Tibial nerve (tissue), 4 donors: ENCODE results near the gene ANKRD28. TPM values are rescaled to one million over a fixed set of nuclear protein-coding genes. Genes with fewer than 3 reads are reported as not detected.
A peak's percentile ranks its signal among the peaks of the same experiment; 100 is the strongest.

Experiments
- DNase-seq, 2 donors: peaks; one replicate each; pipeline ENCODE4 v3.0.0-alpha.2; 2019; ENCODE audit warnings: low spot score in 2 of 2
- H3K27ac ChIP-seq, 4 donors: fragments of 200-600 bp; sonication (generic) in 3 of 4; one replicate each; pipeline ENCODE4 v1.5.1; 2017 to 2019; ENCODE audit warnings: mild to moderate bottlenecking in 1 of 4
- H3K27me3 ChIP-seq, 2 donors: fragments of 200-600 bp; sonication (generic) in 1 of 2; one replicate each; pipeline versions ENCODE4 v1.5.1 to v1.6.0; 2017 to 2019
- H3K36me3 ChIP-seq, 3 donors: fragments of 200-600 bp; sonication (generic); one replicate each; pipeline ENCODE4 v1.5.1; 2018 to 2019
- H3K4me1 ChIP-seq, 4 donors: fragments of 200-600 bp; sonication (generic) in 3 of 4; one replicate each; pipeline ENCODE4 v1.5.1; 2017 to 2019
- H3K4me3 ChIP-seq, 4 donors: fragments of 200-600 bp; sonication (generic) in 3 of 4; one replicate each; pipeline ENCODE4 v1.5.1; 2017 to 2019; ENCODE audit warnings: mild to moderate bottlenecking in 1 of 4, moderate library complexity in 1 of 4
- H3K9me3 ChIP-seq, 4 donors: fragments of 200-600 bp; sonication (generic) in 3 of 4; one replicate each; pipeline ENCODE4 v1.5.1; 2017 to 2019
- EP300 ChIP-seq, 2 donors: sonication (generic); formaldehyde crosslinking; IDR thresholded peaks; one replicate each; pipeline ENCODE4 v1.6.1; 2017; ENCODE audit warnings: antibody characterized with exemption in 2 of 2, mild to moderate bottlenecking in 1 of 2
- POLR2A ChIP-seq, 2 donors: fragments of 450-650 bp; IDR thresholded peaks; one replicate each; pipeline ENCODE4 v1.6.1; 2017; ENCODE audit warnings: antibody characterized with exemption in 2 of 2, mild to moderate bottlenecking in 2 of 2, moderate library complexity in 2 of 2
- WGBS, 2 donors: methylation state at CpG; one replicate each; pipeline ENCODE4 v1.1.5; 2018; 5-methylcytosine and 5-hydroxymethylcytosine counted together
- total RNA-seq, 4 donors: library from RNA; depleted of rRNA; stranded (reverse); fragments of >200 nt; gene quantifications; one replicate each; pipeline ENCODE4 v1.1.0, GENCODE V29; 2016
- TF ChIP-seq, protein P1 (sequence below), 5 experiments: fragments of 200-600 bp in 3 of 5; fragments of 450-650 bp in 2 of 5; sonication (generic) in 3 of 5; IDR thresholded peaks; one replicate each; pipeline ENCODE4 v1.5.1; 2016 to 2019; ENCODE audit warnings: antibody characterized with exemption in 5 of 5, mild to moderate bottlenecking in 3 of 5, moderate library complexity in 2 of 5

The ANKRD28 gene
- total RNA-seq, 4 donors from 2014 or later = 78.3 to 93.6 (median 81.0) TPM

DNA sequence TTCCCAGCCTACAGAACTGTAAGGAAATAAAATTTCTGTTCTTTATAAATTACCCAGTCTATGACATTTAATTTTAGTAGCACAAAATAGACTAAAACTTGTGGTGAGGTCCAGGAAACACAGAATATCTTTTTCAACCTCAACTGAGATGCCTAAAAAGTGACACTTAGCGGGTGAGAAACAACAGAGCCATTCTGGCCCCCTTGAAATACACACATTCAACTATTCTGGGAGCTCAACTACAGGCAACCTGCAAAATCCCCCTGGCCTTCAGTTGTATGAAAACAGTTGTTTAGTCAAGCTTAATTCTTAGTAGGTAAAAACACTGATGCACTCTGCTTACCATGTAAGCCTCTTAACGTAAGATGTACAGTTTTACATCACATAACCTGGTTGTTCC lies 66.8 kb downstream of the ANKRD28 start:
- 93 to 95% methylated on average over 2 of the region's 2 CpGs for WGBS, 2 donors
- Histone ChIP-seq H3K36me3 (peaks cover 0 to 61% (median 0%) of the 10 kb centered on the region in 3 donors), H3K9me3 (no peaks in the 10 kb centered on the region), H3K4me3 (no peak overlapping the region), H3K4me1 (peaks cover 0 to 9% (median 0%) of the 10 kb centered on the region in 4 donors), H3K27ac (no peak overlapping the region), H3K27me3 (no peaks in the 10 kb centered on the region)
- no peak for DNase-seq
- no peak for TF ChIP-seq POLR2A (IDR thresholded peaks at IDR 0.05)

DNA sequence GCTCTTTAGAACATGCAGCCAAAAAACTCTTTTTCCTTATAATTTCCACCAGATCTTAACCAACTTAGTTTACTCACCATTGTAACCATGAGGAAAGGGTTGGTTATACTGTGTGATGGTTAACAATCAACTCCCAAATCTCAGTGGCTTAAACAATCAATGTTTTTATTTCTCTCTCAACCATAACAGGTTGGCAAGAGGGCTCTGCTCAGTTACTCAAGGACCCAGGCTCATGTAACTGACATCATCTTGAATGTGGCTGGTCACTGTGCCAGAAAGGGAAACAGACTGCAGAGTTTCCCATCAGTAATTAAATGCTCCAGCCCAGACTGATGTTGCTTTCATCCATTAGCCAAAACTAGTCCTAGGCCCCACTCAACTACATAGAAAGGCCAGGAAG lies 69.0 kb downstream of the ANKRD28 start:
- peak in 1 of 2 donors; percentile 7 for DNase-seq
- peaks cover 0 to 50% (median 0%) of the 10 kb centered on the region in 3 donors for H3K36me3 ChIP-seq
- H3K9me3 ChIP-seq = no peaks in the 10 kb centered on the region
- H3K27me3 ChIP-seq = no peaks in the 10 kb centered on the region
- H3K27ac ChIP-seq = peak overlapping the region in 2 of 4 donors; percentile 5 to 53
- peaks cover 0 to 14% (median 0%) of the 10 kb centered on the region in 4 donors for H3K4me1 ChIP-seq
- TF ChIP-seq EP300 (IDR thresholded peaks at IDR 0.05) (no peak), POLR2A (IDR thresholded peaks at IDR 0.05) (no peak)
- TF ChIP-seq, protein P1, sequence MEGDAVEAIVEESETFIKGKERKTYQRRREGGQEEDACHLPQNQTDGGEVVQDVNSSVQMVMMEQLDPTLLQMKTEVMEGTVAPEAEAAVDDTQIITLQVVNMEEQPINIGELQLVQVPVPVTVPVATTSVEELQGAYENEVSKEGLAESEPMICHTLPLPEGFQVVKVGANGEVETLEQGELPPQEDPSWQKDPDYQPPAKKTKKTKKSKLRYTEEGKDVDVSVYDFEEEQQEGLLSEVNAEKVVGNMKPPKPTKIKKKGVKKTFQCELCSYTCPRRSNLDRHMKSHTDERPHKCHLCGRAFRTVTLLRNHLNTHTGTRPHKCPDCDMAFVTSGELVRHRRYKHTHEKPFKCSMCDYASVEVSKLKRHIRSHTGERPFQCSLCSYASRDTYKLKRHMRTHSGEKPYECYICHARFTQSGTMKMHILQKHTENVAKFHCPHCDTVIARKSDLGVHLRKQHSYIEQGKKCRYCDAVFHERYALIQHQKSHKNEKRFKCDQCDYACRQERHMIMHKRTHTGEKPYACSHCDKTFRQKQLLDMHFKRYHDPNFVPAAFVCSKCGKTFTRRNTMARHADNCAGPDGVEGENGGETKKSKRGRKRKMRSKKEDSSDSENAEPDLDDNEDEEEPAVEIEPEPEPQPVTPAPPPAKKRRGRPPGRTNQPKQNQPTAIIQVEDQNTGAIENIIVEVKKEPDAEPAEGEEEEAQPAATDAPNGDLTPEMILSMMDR (IDR thresholded peaks at IDR 0.05) = no peak
- H3K4me3 ChIP-seq = no peak overlapping the region

DNA sequence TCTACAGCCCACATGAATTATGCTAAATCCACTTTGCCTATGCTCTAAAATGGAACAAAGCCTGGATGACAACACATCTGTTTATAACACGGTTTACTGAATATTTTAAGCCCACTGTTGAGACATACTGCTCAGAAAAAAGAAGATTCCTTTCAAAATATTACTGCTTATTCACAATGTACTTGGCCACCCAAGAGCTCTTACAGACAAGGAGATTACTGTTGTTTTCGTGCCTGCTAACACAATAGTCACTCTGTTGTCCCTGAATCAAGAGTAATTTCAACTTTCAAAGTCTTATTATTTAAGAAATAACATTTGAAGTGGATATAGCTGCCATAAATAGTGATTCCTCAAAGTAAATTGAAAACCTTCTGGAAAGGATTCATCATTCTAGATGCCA lies 70.9 kb downstream of the ANKRD28 start:
- no peak overlapping the region for H3K4me3 ChIP-seq
- peak overlapping the region in 2 of 4 donors; percentile 65 to 75 for H3K27ac ChIP-seq
- H3K4me1 ChIP-seq = peaks cover 0 to 23% (median 0%) of the 10 kb centered on the region in 4 donors
- no peak for DNase-seq
- H3K36me3 ChIP-seq = peaks cover 0 to 54% (median 0%) of the 10 kb centered on the region in 3 donors
- WGBS, 2 donors = 44% methylated on average over 2 of the region's 2 CpGs
- no peaks in the 10 kb centered on the region for H3K9me3 ChIP-seq
- TF ChIP-seq EP300 (IDR thresholded peaks at IDR 0.05) = peak in 1 of 2 donors; percentile 28
- TF ChIP-seq, protein P1 (IDR thresholded peaks at IDR 0.05) = no peak
- TF ChIP-seq POLR2A (IDR thresholded peaks at IDR 0.05) = no peak
- H3K27me3 ChIP-seq = no peaks in the 10 kb centered on the region

DNA sequence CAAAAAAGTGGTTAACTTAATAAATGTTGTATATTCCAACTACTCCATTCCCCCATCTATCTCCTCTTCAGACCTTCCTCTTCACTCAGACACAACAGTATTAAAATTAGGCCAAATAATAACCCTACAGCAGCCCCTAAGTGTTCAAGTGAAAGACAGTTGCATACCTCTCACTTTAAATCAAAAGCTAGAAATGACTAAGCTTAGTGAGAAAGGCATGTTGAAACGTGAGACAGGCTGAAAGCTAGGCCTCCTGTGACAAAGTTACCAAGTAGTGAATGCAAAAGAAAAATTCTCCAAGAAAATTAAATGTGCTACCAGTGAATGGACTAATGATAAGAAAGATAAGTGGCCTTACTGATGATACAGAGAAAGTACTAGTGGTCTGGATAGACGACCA lies 71.7 kb downstream of the ANKRD28 start:
- Histone ChIP-seq H3K4me1 (peaks cover 0 to 23% (median 0%) of the 10 kb centered on the region in 4 donors), H3K27me3 (no peaks in the 10 kb centered on the region), H3K27ac (peak overlapping the region in 3 of 4 donors; percentile 9 to 75 (median 33)), H3K36me3 (peaks cover 0 to 53% (median 0%) of the 10 kb centered on the region in 3 donors), H3K4me3 (no peak overlapping the region), H3K9me3 (no peaks in the 10 kb centered on the region)
- DNase-seq = no peak
- no peak for TF ChIP-seq EP300 (IDR thresholded peaks at IDR 0.05)
- no peak for TF ChIP-seq POLR2A (IDR thresholded peaks at IDR 0.05)
- WGBS, 2 donors = 73 to 80% methylated on average over 2 of the region's 2 CpGs

DNA sequence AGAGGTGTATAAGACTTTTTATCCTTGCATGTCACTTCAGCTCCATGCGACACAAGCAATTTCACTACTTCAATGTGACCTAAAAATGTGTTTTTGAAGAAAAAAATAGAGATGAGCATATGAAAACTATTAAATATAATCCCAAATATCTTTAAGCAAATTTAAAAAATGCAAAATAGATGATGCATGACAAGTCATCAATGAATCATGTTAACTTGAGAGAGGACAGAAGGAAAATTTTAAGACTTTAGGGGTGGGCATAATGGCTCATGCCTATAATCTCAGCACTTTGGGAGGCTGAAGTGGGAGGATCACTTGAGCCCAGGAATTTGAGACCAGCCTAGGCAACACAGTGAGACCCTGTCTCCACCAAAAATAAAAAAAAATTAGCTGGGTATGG lies 73.3 kb downstream of the ANKRD28 start:
- TF ChIP-seq EP300 (IDR thresholded peaks at IDR 0.05) = no peak
- TF ChIP-seq, protein P1 (IDR thresholded peaks at IDR 0.05) = no peak
- TF ChIP-seq POLR2A (IDR thresholded peaks at IDR 0.05) = no peak
- Histone ChIP-seq H3K27me3 (no peaks in the 10 kb centered on the region), H3K27ac (no peak overlapping the region), H3K4me1 (peaks cover 0 to 23% (median 0%) of the 10 kb centered on the region in 4 donors), H3K4me3 (no peak overlapping the region), H3K36me3 (peaks cover 0 to 60% (median 0%) of the 10 kb centered on the region in 3 donors), H3K9me3 (no peaks in the 10 kb centered on the region)
- no peak for DNase-seq
- 96 to 97% methylated on average over 1 of the region's 1 CpG for WGBS, 2 donors

DNA sequence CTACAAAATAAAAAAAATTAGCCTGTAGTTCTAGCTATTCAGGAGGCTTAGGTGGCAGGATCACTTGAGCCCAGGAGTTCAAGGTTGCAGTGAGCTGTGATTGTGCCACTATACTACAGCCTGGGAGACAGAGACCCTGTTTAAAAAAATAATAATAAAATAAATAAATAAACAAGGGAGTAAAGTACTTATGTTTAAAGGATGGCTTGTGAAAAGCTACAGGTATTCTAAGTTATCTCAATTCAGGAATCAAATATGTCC lies 74.2 kb downstream of the ANKRD28 start:
- no peak for DNase-seq
- Histone ChIP-seq H3K4me3 (no peak overlapping the region), H3K9me3 (no peaks in the 10 kb centered on the region), H3K27me3 (no peaks in the 10 kb centered on the region), H3K27ac (peak overlapping the region in 1 of 4 donors; percentile 38), H3K36me3 (peaks cover 0 to 64% (median 0%) of the 10 kb centered on the region in 3 donors), H3K4me1 (peaks cover 0 to 17% (median 0%) of the 10 kb centered on the region in 4 donors)
- TF ChIP-seq EP300 (IDR thresholded peaks at IDR 0.05) = no peak
- TF ChIP-seq, protein P1 (IDR thresholded peaks at IDR 0.05) = no peak
- TF ChIP-seq POLR2A (IDR thresholded peaks at IDR 0.05) = no peak
